HG03575 (cell line): Measurements from ENCODE around the gene NOX3.

ENCODE experiments used
- ATAC-seq: cut with Tn5 transposase; IDR thresholded peaks from one replicate; pipeline ENCODE4 v1.9.1; 2021; ENCODE audit not compliant: unreplicated experiment, insufficient number of reproducible peaks, low FRiP score; ENCODE audit errors: extremely low read depth

NOX3 gene

DNA sequence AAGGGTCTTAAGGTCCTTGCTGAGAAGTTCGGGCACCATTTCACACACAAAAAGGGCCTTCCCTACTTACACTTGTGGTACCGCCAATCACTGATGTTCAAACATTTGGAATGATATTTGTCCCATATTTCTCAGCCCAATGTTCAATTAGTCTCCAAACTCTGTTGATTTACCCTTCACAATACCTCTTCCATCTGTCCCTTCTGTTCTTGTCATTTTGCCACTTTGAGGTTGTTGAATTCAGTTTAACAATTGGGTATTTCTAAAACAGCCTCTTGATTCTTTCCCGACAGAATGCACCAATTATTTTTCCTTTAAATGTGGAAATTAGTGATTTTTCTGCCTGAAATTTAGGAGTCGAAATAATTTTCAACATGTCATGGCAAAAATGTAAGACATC, 46.2 kb downstream of the NOX3 start:
- no peak for ATAC-seq

DNA sequence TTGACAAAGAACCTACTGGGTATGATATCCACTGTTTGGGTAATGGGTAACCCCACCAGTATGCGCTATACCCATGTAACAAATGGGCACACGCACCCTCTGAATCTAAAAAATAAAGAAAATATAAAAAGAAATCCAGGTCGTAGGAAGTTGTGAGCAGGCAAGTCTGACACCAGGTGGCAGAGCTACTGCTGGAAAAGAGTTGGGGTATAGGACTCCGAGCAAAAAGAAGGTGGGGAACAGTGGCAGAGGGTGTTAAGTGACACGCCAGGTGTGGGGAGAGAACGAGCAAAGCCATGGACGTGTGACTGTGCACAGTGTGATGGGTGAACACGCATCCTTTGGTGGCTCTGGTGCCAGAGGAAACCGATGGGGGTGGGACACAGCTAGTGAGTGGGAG, 46.7 kb downstream of the NOX3 start:
- no peak for ATAC-seq

DNA sequence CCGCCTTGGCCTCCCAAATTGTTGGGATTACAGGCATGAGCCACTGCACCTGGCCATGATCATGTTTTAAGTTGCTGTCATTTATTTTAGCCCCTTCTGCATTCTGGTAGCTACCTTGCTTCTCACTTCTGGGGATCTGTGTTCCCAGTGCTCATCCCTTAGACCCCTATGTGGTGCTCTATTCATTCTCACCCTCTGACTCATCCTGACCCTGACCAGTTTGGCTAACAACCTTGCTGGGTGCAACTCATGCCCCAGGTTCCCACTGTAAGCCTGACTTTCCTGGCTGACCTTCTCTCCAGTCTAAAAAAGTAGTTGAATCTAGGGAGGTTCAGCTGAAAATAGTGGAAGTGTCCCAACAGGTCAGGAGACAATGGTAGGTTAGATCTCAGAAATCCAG, 47.4 kb downstream of the NOX3 start:
- ATAC-seq, result no peak

DNA sequence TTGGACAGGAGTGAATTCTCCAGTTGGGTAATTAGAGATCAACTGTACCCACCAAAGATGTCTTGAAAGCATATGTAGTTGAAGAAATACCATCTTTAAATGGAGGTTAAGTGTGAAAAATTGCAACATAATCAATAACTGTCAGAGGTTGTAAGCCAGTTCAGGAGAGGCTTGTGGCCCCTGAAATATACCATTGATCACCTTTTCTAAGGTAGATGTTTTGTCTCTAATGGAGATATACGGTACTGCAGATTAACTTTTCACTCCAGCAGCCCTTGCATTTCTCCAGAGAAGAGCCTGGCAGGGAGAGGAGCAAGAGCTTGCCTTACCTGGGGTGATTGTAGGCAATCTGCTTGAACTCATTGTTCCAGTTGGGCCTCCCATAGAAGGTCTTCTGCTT, 48.8 kb downstream of the NOX3 start:
- ATAC-seq, result no peak

DNA sequence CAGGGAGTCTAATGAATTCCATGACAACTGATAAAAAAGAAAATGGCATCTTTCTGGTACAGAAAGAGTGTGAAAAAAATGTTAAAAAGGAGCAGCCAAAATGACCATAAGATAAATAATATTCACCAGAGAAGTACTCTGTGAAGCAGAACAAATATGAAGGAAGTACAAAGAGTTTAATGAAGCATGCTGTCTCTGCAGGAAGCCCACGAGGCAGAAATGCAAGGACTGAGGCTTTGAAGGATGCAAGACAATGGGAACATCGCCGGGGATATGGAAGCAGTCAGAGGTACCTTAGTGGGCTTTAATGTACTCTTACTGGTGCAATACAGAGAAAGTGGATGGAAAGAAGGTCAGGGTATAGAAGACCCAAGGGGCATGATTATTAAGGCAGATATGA, 50.7 kb downstream of the NOX3 start:
- no peak for ATAC-seq

DNA sequence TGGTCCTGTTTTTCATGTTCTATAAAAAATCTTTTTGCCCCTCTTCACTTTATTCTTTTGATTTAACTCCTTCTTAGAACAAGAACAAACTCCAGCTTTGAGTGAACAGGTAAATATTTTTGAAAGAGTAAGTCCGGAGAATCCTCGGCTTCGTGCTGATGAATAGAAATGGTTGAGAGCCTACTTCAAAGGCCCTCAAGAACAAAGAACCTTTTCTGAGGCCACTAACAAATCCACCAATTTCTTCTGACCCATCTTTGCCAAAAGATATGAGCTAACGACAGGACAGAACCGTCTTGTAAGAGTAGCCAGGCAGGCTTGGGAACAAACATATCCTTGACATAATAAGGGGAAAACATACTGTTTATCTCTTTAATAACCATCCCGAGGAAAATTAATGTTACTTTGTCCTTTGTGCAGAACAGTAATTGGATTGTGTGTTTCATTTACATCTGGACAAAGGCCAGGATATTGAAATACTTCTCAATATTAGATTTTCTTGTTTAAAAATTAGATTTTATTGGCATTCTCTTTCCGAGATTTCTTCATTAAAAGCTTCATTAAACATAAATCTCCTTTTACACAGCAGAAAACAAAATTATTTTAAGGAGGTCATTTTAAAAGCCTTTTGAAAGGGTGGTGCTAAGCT, 52.9 kb downstream of the NOX3 start:
- no peak for ATAC-seq

DNA sequence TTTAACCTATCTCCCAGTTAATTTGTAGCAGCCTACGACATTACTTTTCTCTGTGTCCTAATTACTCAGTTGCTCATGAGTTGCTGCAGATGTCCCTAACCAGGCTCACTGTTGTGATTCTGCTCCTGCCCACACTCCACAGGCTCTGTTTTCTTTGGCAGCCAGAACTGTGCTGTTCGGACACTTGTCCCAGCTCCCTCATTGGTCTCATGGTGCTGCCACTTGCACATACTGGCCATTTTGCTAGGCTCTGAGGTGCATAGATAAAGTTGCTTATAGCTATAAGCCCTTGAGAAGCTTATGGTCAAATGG, 55.0 kb downstream of the NOX3 start:
- ATAC-seq, result no peak

DNA sequence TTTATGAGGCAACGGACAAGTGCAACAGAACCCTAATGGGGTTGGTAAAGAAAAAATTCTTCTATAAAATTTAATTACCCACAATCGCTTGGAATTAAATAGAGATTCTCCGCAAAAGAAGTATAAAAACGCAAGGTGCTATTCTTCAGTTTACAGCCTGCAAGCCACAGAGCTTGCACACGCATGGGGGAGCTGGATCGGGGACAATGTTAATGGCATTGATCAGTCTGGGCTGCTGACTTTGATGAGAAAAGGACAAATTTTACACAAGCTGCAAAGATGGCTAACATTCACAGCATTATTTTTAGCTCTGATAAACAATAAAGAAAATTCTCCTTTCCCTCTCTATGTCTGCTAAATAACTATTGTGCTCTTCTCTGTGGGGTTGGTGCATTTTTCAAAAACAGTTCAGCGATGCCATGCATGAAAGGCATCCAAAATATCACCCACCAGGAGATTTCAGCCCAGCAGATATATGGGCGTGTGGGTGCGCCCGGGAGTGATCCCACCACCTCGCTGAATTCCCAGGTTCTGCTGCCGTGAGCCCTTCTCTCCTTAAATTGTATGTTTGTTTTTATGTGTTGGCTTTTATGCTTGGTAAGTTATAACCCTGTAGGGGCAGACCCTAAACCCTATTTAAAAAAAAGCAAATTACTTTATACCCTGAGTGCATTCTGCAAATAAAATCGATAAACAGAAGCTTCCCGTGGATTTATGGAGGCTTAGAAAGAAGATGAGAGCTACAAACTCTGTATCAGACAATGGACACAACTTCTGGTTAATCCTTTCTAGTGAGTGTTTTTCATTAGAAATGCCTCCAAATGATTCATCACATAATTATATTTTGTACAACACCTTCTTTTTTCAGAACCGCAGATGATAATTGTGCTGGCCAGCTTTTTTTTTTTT, 55.6 kb downstream of the NOX3 start:
- ATAC-seq, result no peak

DNA sequence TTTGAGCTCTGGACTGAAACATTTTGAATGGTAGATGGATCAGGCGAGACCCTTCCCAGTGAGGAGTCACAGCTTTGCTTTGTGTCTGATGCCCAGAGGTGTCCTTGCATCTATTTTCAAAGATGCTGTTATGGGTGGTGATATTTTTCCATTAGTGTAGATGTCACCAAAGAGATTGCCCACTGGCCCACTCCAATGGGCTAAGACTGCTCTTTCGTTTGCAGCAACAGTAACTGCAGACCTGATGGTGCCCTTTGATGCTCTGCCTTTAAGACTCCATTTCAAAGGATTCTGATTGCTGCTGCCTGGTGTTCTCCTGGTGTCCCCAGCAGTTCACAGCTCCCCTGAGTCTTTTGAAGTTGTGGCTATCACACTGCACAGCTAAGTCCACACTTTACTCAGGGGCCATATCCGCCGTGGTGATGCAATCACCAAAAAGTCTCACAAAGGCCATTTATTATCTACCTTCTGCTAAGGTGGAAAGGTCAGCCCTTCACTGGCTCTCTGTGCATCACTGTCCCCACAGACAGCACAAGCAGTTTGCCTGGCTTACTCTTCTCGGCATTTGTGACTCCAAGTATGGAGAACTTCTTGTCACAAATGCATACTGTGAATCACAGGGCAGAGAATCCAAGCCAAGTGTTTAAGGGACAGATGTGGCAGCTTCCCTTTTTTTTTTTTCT, 56.4 kb downstream of the NOX3 start:
- ATAC-seq, result no peak

DNA sequence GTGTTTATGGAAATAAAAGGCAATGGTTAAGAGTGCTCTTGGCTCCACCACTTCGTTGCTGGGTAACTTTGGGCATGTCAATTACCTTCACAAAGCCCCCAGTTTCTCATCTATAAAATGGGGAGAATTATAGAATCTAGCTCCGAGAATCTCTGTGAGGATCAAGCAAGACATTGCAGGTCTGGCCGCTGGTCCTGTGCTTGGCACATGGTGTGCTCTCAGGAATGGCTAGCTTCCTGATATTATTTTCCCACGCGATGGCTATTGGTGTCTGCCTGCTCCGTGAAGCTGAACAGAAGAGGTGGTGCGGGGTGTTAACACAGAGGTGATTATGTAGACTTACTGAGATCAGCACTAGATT, 57.0 kb downstream of the NOX3 start:
- ATAC-seq, result no peak

DNA sequence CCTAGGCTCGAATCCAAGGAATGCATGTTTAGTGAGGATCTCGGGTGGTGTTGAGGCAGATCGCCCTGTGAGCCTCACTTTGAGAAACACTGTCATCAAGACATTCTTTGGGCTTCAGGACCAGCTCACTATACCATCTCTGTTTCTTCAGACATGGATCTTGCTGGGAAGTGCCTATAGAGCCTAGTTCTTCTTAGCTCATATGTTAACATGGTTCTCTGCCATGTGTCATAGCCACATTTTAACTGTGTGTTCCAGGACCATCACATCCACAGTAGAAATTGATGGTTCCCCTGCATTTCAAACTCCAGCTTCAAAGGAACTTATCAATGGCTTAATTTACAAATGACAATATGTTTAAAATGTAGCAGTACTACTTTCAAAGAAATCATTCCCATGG, 57.4 kb downstream of the NOX3 start:
- ATAC-seq, result no peak

DNA sequence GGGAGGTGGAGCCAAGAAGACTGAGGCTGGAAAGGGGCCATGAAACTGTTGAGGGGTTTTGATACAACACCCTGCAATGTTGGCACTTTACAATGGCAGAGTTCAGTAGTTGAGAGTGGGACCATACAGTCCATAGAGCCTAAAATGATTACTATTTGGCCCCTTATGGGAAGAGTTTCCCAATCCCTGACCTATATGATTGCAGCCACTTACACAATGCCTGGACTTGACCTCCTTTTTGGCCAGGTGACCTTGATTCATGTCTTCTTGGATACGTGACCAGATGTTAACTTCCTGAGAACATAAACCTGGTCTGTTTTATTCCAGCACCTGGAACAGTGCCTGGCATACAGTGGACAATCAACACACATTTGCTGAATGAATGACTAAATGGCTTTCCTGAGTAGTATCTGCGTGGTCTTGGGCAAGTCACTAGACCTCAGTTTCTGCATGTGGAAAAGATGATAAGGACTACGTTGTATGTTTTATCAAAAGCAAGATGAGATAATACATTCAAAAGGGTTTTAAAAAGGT, 58.4 kb downstream of the NOX3 start:
- no peak for ATAC-seq

DNA sequence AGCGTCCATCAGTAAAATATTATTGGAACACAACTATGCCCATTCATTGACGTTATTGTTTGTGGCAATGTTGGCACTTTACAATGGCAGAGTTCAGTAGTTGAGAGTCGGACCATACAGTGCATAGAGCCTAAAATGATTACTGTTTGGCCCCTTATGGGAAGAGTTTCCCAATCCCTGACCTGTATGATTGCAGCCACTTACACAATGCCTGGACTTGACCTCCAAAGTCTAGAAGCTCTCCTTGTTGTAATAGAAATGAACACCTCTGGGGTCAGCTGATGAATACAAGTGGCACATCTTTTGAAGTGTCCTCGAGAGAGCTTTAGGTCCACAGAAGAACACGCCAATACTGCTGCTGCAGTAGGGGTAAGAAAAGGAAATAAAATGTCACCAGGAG, 59.0 kb downstream of the NOX3 start:
- no peak for ATAC-seq

DNA sequence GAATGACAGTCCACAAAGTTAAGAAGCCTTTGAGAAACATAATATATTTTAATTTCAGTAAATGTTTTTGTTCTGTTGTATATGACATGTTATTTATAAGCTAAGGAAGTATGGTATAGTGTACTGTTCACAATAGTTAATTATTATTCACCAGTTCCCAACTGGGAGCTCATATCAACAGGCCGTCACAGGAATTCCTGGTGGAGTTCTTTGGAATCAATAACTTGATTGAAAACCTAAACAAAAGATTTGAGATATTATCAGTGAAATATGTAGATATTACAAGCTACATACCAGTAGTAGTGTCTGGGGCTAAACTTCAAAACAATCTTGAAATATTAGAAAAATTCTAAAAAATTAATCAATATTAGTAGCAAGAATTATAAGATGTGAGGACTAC, 60.3 kb downstream of the NOX3 start:
- ATAC-seq, result no peak

DNA sequence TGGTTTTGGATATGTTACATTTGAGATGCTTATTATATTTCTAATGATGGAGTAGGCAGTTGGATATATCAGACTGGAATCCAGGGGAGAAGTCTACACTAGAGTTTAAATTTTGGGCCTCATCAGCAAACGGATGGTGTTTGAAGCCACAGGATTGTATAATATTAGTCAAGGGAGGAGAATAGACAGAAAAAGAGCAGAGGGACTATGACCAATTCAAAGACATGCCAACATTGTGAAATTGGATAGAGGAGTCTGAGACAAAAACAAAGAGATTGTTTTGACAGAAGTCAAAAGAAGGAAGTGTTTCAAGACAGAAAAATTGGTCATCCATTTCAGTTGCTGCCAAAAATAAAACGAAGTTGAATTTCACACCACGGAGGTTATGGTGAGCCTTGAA, 66.5 kb downstream of the NOX3 start:
- no peak for ATAC-seq

DNA sequence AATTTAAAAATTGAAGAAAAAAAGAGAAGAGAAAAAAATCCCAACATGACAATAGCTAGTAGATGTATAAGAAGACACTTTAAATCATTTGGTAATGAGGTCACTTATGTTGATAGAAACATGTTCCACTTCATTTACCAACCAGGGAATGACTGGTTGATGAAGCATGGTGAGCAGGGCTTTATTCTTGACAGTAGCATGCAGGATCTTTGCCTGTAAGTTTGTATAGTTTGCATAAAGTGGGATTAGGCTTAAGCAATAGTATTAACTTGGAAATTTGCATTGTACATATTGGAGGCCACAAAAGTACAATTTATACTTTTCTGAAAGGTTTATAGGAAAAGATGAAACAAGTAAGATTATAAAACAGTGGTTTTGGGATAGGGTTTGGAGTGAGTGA, 67.0 kb downstream of the NOX3 start:
- no peak for ATAC-seq

DNA sequence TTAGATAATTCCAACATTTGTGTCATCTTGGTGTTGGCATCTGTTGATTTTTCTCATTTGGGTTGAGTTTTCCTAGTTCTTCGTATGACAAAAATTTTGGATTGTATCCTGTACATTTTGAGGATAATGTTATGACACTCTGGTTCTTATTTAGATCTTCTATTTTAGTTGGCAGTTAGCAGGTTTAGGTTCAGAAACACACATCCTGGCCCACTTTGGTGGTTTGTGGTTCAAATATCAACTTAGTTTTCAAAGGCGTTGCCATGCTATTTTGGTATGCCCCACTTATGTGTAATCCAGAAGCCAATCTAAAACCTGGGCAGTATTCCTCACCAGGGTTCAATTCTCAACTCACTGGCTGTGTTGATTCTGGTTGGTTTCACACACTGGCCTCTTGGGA, 68.2 kb downstream of the NOX3 start:
- ATAC-seq, result no peak

DNA sequence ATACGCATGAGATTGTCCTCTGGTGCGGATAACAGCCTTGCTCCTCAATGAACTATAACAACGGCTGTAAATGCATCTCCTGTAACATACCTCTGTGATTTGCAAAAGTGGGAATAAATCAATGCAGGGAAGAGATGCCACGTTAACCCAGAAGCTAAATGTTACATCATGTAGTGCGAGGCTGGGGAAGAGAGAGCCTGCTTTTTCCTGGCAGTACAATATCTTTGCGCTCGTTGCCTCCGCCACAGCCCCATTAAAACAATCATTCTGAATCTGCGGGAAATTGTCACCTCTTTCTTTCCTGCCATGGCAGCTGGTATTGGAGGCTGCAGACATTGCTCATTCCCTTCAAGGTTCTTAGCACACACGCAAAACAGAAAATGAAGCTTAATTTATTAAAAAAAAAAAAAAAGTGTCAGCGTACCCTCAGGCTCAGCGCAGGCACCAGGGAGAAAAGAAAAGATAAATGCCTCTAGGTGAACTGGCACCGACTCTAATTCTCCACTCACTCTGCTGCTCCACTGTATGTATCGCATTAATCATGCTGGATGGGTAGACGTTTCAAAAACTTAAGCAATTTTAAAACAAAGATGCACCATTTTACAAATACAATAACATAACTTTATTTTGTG, 71.2 kb downstream of the NOX3 start:
- ATAC-seq, result no peak

DNA sequence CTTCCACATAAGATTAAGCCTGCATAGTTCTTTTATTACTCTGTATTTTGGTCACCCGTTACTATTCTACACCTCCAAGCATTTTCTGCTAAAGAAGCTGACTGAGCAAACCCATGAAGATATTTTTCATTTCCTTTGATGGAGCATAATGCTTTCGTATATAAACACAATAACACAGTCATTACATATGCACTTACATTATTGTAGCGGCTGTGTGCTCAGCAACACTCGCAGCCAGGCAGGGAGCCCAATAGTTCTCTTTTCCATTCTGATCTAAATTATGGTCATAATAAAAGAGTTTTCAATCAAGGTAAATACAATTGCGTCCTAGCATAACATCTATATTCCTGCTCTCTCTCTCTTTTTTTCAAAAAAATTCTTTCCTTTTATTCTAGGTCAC, 71.7 kb downstream of the NOX3 start:
- ATAC-seq, result no peak

DNA sequence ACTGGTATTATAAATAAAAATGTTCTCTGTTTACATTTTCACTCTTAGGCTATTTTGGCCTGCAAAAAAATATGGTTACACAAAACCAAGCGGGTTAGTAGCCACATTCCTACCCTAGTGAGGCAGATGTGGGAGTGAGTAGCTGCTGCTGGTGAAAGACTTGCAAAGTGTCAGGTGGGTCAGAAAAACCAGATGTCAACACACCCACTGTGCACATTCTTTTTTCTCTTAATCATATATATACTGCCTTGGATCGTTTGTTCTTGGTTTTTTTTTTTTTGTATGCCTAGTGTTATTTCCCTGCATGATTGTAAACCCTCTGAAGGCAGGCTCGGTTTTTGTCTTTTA, 73.3 kb downstream of the NOX3 start:
- no peak for ATAC-seq
